T-cell (primary cell): Measurements from ENCODE around the gene CNP. TPM values are rescaled to one million over a fixed set of nuclear protein-coding genes. Genes with fewer than 3 reads are reported as not detected.
A peak's percentile ranks its signal among the peaks of the same experiment; 100 is the strongest.

Experiments
- ATAC-seq, 4 experiments: fragments of 200-7000 bp in 3 of 4; fragments of 150-1000 bp in 1 of 4; cut with Tn5 transposase; replicated peaks in 1 of 4; 1 replicate in 3 of 4; 2 replicates in 1 of 4; pipeline ENCODE4 v1.10.0; 2021; ENCODE audit warnings: moderate library complexity in 3 of 4, mild to moderate bottlenecking in 2 of 4, moderate number of reproducible peaks in 1 of 4
- CTCF ChIA-PET, 2 donors: fragments of 300-600 bp; sonication (Branson Sonifier 250); formaldehyde crosslinking; loops; one replicate each; lab custom pipeline; 2022; ENCODE audit warnings: antibody characterized with exemption in 2 of 2; lab: Charles Lee
- POLR2A ChIA-PET, 2 donors: fragments of 300-600 bp; sonication (Branson Sonifier 250); formaldehyde crosslinking; loops; one replicate each; lab custom pipeline; 2022; ENCODE audit warnings: antibody characterized with exemption in 2 of 2; lab: Charles Lee
- DNase-seq, 35 experiments: peaks; one replicate each; pipeline versions ENCODE4 v3.0.0 to v3.0.0-alpha.2; 2013 to 2023
- H3K27ac ChIP-seq: one replicate; pipeline ENCODE4 v1.5.1; 2013; ENCODE audit warnings: low read length
- H3K27me3 ChIP-seq, 2 experiments: replicated peaks in 1 of 2; 1 replicate in 1 of 2; 2 replicates in 1 of 2; pipeline versions ENCODE4 v1.6.1 to v1.7.0; 2013; ENCODE audit warnings: low read length in 1 of 2, mixed read lengths in 1 of 2; ENCODE audit not compliant: control insufficient read depth in 2 of 2, insufficient read depth in 2 of 2; ENCODE audit errors: extremely low read depth in 1 of 2
- H3K36me3 ChIP-seq, 2 donors: 1 replicate in 1 of 2; 2 replicates in 1 of 2; pipeline versions ENCODE4 v1.6.1 to v1.7.0; 2013; ENCODE audit warnings: low read length in 1 of 2; ENCODE audit not compliant: control insufficient read depth in 2 of 2, insufficient read depth in 1 of 2; ENCODE audit errors: extremely low read depth in 1 of 2
- H3K4me1 ChIP-seq, 2 experiments: 1 replicate in 1 of 2; 2 replicates in 1 of 2; pipeline versions ENCODE4 v1.6.1 to v1.7.0; 2013; ENCODE audit warnings: low read length in 2 of 2, mixed read lengths in 1 of 2; ENCODE audit not compliant: insufficient read depth in 2 of 2, control insufficient read depth in 1 of 2; ENCODE audit errors: extremely low read depth in 1 of 2
- H3K4me3 ChIP-seq, 2 donors: 1 replicate in 1 of 2; 2 replicates in 1 of 2; pipeline versions ENCODE4 v1.5.1 to v1.7.0; 2013; ENCODE audit warnings: mild to moderate bottlenecking in 2 of 2, low read length in 1 of 2, moderate library complexity in 1 of 2; ENCODE audit not compliant: control insufficient read depth in 1 of 2; ENCODE audit errors: extremely low read depth in 1 of 2
- H3K9me3 ChIP-seq: 2 replicates; pipeline ENCODE4 v1.7.0; 2013
- H3K27ac Mint-ChIP-seq, 2 donors: one replicate each; pipeline ENCODE4 v1.8.0; 2020 to 2021; ENCODE audit warnings: mild to moderate bottlenecking in 2 of 2, mixed read lengths in 2 of 2
- H3K27me3 Mint-ChIP-seq, 2 donors: one replicate each; pipeline ENCODE4 v1.8.0; 2021 to 2022; ENCODE audit warnings: mixed read lengths in 2 of 2
- H3K36me3 Mint-ChIP-seq: one replicate; pipeline ENCODE4 v1.8.0; 2021; ENCODE audit warnings: mixed read lengths
- H3K4me1 Mint-ChIP-seq, 3 donors: one replicate each; pipeline ENCODE4 v1.8.0; 2020 to 2022; ENCODE audit warnings: mixed read lengths in 3 of 3, mild to moderate bottlenecking in 1 of 3
- H3K4me3 Mint-ChIP-seq, 3 donors: one replicate each; pipeline ENCODE4 v1.8.0; 2020 to 2022; ENCODE audit warnings: mild to moderate bottlenecking in 3 of 3, mixed read lengths in 3 of 3, moderate library complexity in 3 of 3
- H3K9me3 Mint-ChIP-seq, 3 donors: one replicate each; pipeline ENCODE4 v1.8.0; 2020 to 2022; ENCODE audit warnings: mixed read lengths in 3 of 3
- WGBS: methylation state at CpG from one replicate; pipeline ENCODE4 v1.1.5; 2013; ENCODE audit warnings: missing lambda C conversion rate; ENCODE audit not compliant: insufficient coverage; 5-methylcytosine and 5-hydroxymethylcytosine counted together
- total RNA-seq, 35 experiments: library from RNA in 6 of 35; stranded (reverse) in 6 of 35; fragments of 120-200 nt in 1 of 35; gene quantifications; one replicate each; pipeline versions ENCODE4 v1.2.1 to v1.2.4 and lab custom pipeline; 2013 to 2026

CNP gene
- total RNA-seq, 5 donors from 2014 or later (not counting 1 experiment from before 2014, with no cell fraction given), result 24.4 to 36.2 (median 34.3) TPM

- H3K4me1 ChIP-seq, result peaks cover 6 to 37% of the 10 kb centered on the region in 2 experiments
- H3K4me3 ChIP-seq, result no peak overlapping the region
- POLR2A ChIA-PET, result interaction anchor here in 1 of 2 donors (2.5 kb wide), 1 partner anchor 10 kb away, joined by 14 read pairs; the partner anchor contains the start of gene ODAD4
- CTCF ChIA-PET, result no interaction called here
- Mint-ChIP-seq H3K27ac (no peak overlapping the region), H3K9me3 (no peaks in the 10 kb centered on the region), H3K4me3 (peak overlapping the region; percentile 49 to 93 (median 91)), H3K27me3 (no peaks in the 10 kb centered on the region), H3K4me1 (peaks cover 21 to 25% (median 23%) of the 10 kb centered on the region in 3 donors), H3K36me3 (no peaks in the 10 kb centered on the region)
- no peak for ATAC-seq
- 96% methylated on average over 4 of the region's 7 CpGs for WGBS
- no peak for DNase-seq
- no peak overlapping the region for H3K27ac ChIP-seq
- H3K36me3 ChIP-seq, result peaks cover 0 to 2% of the 10 kb centered on the region in 2 donors
- no peaks in the 10 kb centered on the region for H3K9me3 ChIP-seq
- no peaks in the 10 kb centered on the region for H3K27me3 ChIP-seq
Measured at GRCh38 chr17:41919840-41920579, 46.6 kb upstream of the CNP start.

- Mint-ChIP-seq H3K36me3 (no peaks in the 10 kb centered on the region), H3K9me3 (no peaks in the 10 kb centered on the region), H3K4me1 (peaks cover 17 to 22% (median 20%) of the 10 kb centered on the region in 3 donors), H3K27me3 (no peaks in the 10 kb centered on the region), H3K4me3 (peak overlapping the region in 1 of 3 donors; percentile 91), H3K27ac (no peak overlapping the region)
- H3K36me3 ChIP-seq, result no peaks in the 10 kb centered on the region
- DNase-seq (no peak), ATAC-seq (no peak)
- H3K27ac ChIP-seq, result no peak overlapping the region
- 95% methylated on average over 3 of the region's 5 CpGs for WGBS
- POLR2A ChIA-PET, result no interaction called here
- H3K4me3 ChIP-seq, result no peak overlapping the region
- no peaks in the 10 kb centered on the region for H3K27me3 ChIP-seq
- H3K9me3 ChIP-seq, result no peaks in the 10 kb centered on the region
- H3K4me1 ChIP-seq, result peaks cover 6 to 31% of the 10 kb centered on the region in 2 experiments
- CTCF ChIA-PET, result interaction anchor here in 1 of 2 donors (0.7 kb wide), 1 partner anchor 182 kb away, joined by 3 read pairs; no protein-coding TSS in a partner anchor
Measured at GRCh38 chr17:41920580-41920955, 46.0 kb upstream of the CNP start.

- no peaks in the 10 kb centered on the region for H3K36me3 ChIP-seq
- H3K4me1 ChIP-seq, result peaks cover 7 to 17% of the 10 kb centered on the region in 2 experiments
- no peak overlapping the region for H3K27ac ChIP-seq
- WGBS, result 90% methylated on average over 1 of the region's 7 CpGs
- Mint-ChIP-seq H3K27me3 (no peaks in the 10 kb centered on the region), H3K36me3 (no peaks in the 10 kb centered on the region), H3K9me3 (no peaks in the 10 kb centered on the region), H3K4me3 (no peak overlapping the region), H3K27ac (no peak overlapping the region), H3K4me1 (peaks cover 20 to 21% (median 20%) of the 10 kb centered on the region in 3 donors)
- ATAC-seq (no peak), DNase-seq (no peak)
- no peak overlapping the region for H3K4me3 ChIP-seq
- ChIA-PET CTCF (interaction anchor here in 1 of 2 donors (1.0 kb wide), 1 partner anchor 91 kb away, joined by 3 read pairs; the partner anchor contains the start of gene DNAJC7), POLR2A (no interaction called here)
- no peaks in the 10 kb centered on the region for H3K27me3 ChIP-seq
- H3K9me3 ChIP-seq, result no peaks in the 10 kb centered on the region
Measured at GRCh38 chr17:41925991-41926590, 40.5 kb upstream of the CNP start.

GRCh38 chr17:41928693-41929251, 37.8 kb upstream of the CNP start:
- H3K4me3 ChIP-seq, result no peak overlapping the region
- H3K27ac ChIP-seq, result no peak overlapping the region
- peaks cover 7 to 20% of the 10 kb centered on the region in 2 experiments for H3K4me1 ChIP-seq
- Mint-ChIP-seq H3K4me1 (peaks cover 22 to 28% (median 28%) of the 10 kb centered on the region in 3 donors), H3K36me3 (no peaks in the 10 kb centered on the region), H3K27me3 (no peaks in the 10 kb centered on the region), H3K27ac (peak overlapping the region in 1 of 2 donors; percentile 94), H3K9me3 (no peaks in the 10 kb centered on the region), H3K4me3 (peak overlapping the region; percentile 85 to 100 (median 95))
- no peaks in the 10 kb centered on the region for H3K9me3 ChIP-seq
- H3K36me3 ChIP-seq, result no peaks in the 10 kb centered on the region
- ChIA-PET POLR2A (interaction anchor here (0.5 to 0.6 kb wide), 4 partner anchors 34 to 1314 kb away, joined by 3 to 5 read pairs (median 4); partner anchors contain the start of gene CNP (in 1 of the 2)), CTCF (interaction anchor here (0.5 to 1.4 kb wide), 3 partner anchors 89 to 266 kb away, joined by 3 to 5 read pairs (median 4); no protein-coding TSS in a partner anchor)
- DNase-seq, result no peak
- no CpG with 5 or more reads among the region's 6 CpGs for WGBS
- H3K27me3 ChIP-seq, result no peaks in the 10 kb centered on the region
- no peak for ATAC-seq

GRCh38 chr17:41930009-41930832, 36.4 kb upstream of the CNP start, which contains the start of gene ODAD4:
Gene ODAD4 (plus strand): TSS chr17:41930617. CDS start chr17:41930724, 107 bp downstream.
- ChIA-PET CTCF (interaction anchor here in 1 of 2 donors (0.6 to 1.9 kb wide), 15 partner anchors 8 to 1409 kb away, joined by 3 to 12 read pairs (median 4); partner anchors contain the start of genes ACLY, CNP, EIF1 and NKIRAS2), POLR2A (interaction anchor here (0.6 to 1.5 kb wide), 18 partner anchors 9 to 1768 kb away, joined by 3 to 14 read pairs (median 4); partner anchors contain the start of genes ACLY (in 2 of the 2), DNAJC7 (in 1 of the 2), EIF1 (in 1 of the 2) and KCNH4 (in 1 of the 2))
- H3K4me1 Mint-ChIP-seq, result peaks cover 22 to 28% (median 28%) of the 10 kb centered on the region in 3 donors
- H3K36me3 Mint-ChIP-seq, result no peaks in the 10 kb centered on the region
- peaks cover 7 to 20% of the 10 kb centered on the region in 2 experiments for H3K4me1 ChIP-seq
- ATAC-seq, result peak; percentile 97 to 100 (median 99)
- H3K36me3 ChIP-seq, result no peaks in the 10 kb centered on the region
- H3K4me3 Mint-ChIP-seq, result peak within 1 kb of the TSS; percentile 85 to 100 (median 95)
- H3K9me3 ChIP-seq, result no peaks in the 10 kb centered on the region
- H3K27ac Mint-ChIP-seq, result peak within 1 kb of the TSS; percentile 94 to 100
- peak within 1 kb of the TSS; percentile 84 for H3K27ac ChIP-seq
- WGBS, result 3% methylated on average over 35 of the region's 43 CpGs
- peaks cover 0 to 4% of the 10 kb centered on the region in 2 experiments for H3K27me3 ChIP-seq
- H3K4me3 ChIP-seq, result peak within 1 kb of the TSS; percentile 64 to 73
- H3K9me3 Mint-ChIP-seq, result no peaks in the 10 kb centered on the region
- peak; percentile 87 to 99 (median 97) for DNase-seq
- H3K27me3 Mint-ChIP-seq, result no peaks in the 10 kb centered on the region
